Endodermal cell (in vitro differentiated cells): Measurements from ENCODE around the gene NSUN4. TPM values are rescaled to one million over a fixed set of nuclear protein-coding genes. Genes with fewer than 3 reads are reported as not detected.

ENCODE experiments used
- DNase-seq: peaks from one replicate; pipeline ENCODE4 v3.0.0-alpha.2; 2017
- H3K27ac ChIP-seq: 2 replicates; pipeline ENCODE4 v1.5.1; 2013; ENCODE audit warnings: mild to moderate bottlenecking, low read depth, low read length, moderate library complexity
- H3K27me3 ChIP-seq: 2 replicates; pipeline ENCODE4 v1.6.1; 2013; ENCODE audit warnings: mild to moderate bottlenecking, low read length, moderate library complexity; ENCODE audit not compliant: insufficient read depth, control insufficient read depth, poor library complexity, severe bottlenecking
- H3K36me3 ChIP-seq: 2 replicates; pipeline ENCODE4 v1.7.0; 2013; ENCODE audit warnings: mild to moderate bottlenecking, low read length, moderate library complexity; ENCODE audit not compliant: control insufficient read depth, insufficient read depth
- H3K4me1 ChIP-seq: one replicate; pipeline ENCODE4 v1.7.0; 2013; ENCODE audit warnings: low read length; ENCODE audit not compliant: control insufficient read depth, insufficient read depth
- H3K4me3 ChIP-seq: 2 replicates; pipeline ENCODE4 v1.5.1; 2013; ENCODE audit warnings: mild to moderate bottlenecking, low read length, moderate library complexity
- H3K9ac ChIP-seq: 2 replicates; pipeline ENCODE4 v1.6.1; 2013; ENCODE audit warnings: mild to moderate bottlenecking, low read length, moderate library complexity; ENCODE audit not compliant: poor library complexity, severe bottlenecking; ENCODE audit errors: extremely low read depth
- H3K9me3 ChIP-seq: 2 replicates; pipeline ENCODE4 v1.6.1; 2013; ENCODE audit warnings: mild to moderate bottlenecking, low read length, moderate library complexity; ENCODE audit not compliant: control insufficient read depth
- H3K27ac Mint-ChIP-seq: 2 replicates; pipeline ENCODE4 v1.8.0; 2020; ENCODE audit warnings: mixed read lengths
- H3K27me3 Mint-ChIP-seq: 2 replicates; pipeline ENCODE4 v1.8.0; 2021; ENCODE audit warnings: mild to moderate bottlenecking, mixed read lengths; ENCODE audit not compliant: insufficient read depth
- H3K36me3 Mint-ChIP-seq: 2 replicates; pipeline ENCODE4 v1.8.0; 2020; ENCODE audit warnings: low read depth, mixed read lengths
- H3K4me1 Mint-ChIP-seq: 2 replicates; pipeline ENCODE4 v1.8.0; 2020; ENCODE audit warnings: mixed read lengths
- H3K4me3 Mint-ChIP-seq: 2 replicates; pipeline ENCODE4 v1.8.0; 2020; ENCODE audit warnings: mild to moderate bottlenecking, moderate library complexity, mixed read lengths
- H3K9me3 Mint-ChIP-seq: 2 replicates; pipeline ENCODE4 v1.8.0; 2020; ENCODE audit warnings: mild to moderate bottlenecking, mixed read lengths
- CTCF ChIP-seq: fragments of 200-600 bp; sonication (generic); conservative IDR thresholded peaks from 2 replicates; pipeline ENCODE4 v1.5.0; 2021; ENCODE audit warnings: antibody characterized with exemption, mild to moderate bottlenecking
- WGBS, 2 experiments: methylation state at CpG; one replicate each; pipeline versions ENCODE4 v1.1.5 to v1.1.7; 2013; ENCODE audit warnings: missing lambda C conversion rate in 2 of 2, mixed read lengths in 1 of 2; ENCODE audit not compliant: insufficient coverage in 1 of 2, insufficient read length in 1 of 2; 5-methylcytosine and 5-hydroxymethylcytosine counted together
- long read RNA-seq, 4 experiments: library from polyadenylated mRNA in 2 of 4; library from RNA in 1 of 4; library from capped mRNA in 1 of 4; stranded (forward) in 3 of 4; unstranded in 1 of 4; transcript quantifications; one replicate each; pipeline ENCODE4 v2.0.0, GENCODE V29; 2020 to 2021; ENCODE audit warnings: inconsistent platforms in 1 of 4
- polyA plus RNA-seq, 2 experiments: library from polyadenylated mRNA; stranded (reverse); fragments of 50-300 nt; gene quantifications; one replicate each; pipeline ENCODE4 v1.2.3, GENCODE V29; 2013
- total RNA-seq, 2 donors: library from RNA; stranded (reverse); fragmentation: NEBNext Ultra II Directional in 1 of 2; extraction: Animal tissue kit (Norgen Biotek cat#: 25700) in 1 of 2; gene quantifications; 2 replicates in 1 of 2; 3 replicates in 1 of 2; pipeline ENCODE4 v1.2.1, GENCODE V29; 2021

The NSUN4 gene
- 10 to 100 TPM; 16.3 to 19.0 TPM for total RNA-seq
- 16.5 TPM for polyA plus RNA-seq (2013, experiment 1 of 2)
- 15.7 TPM for polyA plus RNA-seq (2013, experiment 2 of 2)
- long read RNA-seq, experiment 1, partial matches to known transcripts: 0 of 4 reads
- long read RNA-seq, experiment 1, other reads (novel, unspliced or antisense): 2 of 4 reads
- long read RNA-seq, experiment 2, partial matches to known transcripts: 1 of 11 reads
- long read RNA-seq, experiment 2, other reads (novel, unspliced or antisense): 6 of 11 reads
- long read RNA-seq, experiment 3, full-length matches to known transcripts: 23 of 27 reads
- long read RNA-seq, experiment 3, partial matches to known transcripts: 0 of 27 reads
- long read RNA-seq, experiment 3, other reads (novel, unspliced or antisense): 4 of 27 reads
- long read RNA-seq, experiment 4, full-length matches to known transcripts: 7 of 14 reads
- long read RNA-seq, experiment 4, partial matches to known transcripts: 4 of 14 reads
- long read RNA-seq, experiment 4, other reads (novel, unspliced or antisense): 3 of 14 reads

GRCh38 chr1:46340404-46341221, at the start of gene NSUN4:
NSUN4 (plus strand) TSS chr1:46340807; CDS start chr1:46340827, 20 bp downstream.
- peak within 1 kb of the TSS; percentile 69 for H3K9ac ChIP-seq
- peak within 1 kb of the TSS; percentile 84 for H3K4me3 ChIP-seq
- Mint-ChIP-seq H3K36me3 (peaks cover 30% of the 10 kb centered on the region), H3K9me3 (no peaks in the 10 kb centered on the region), H3K4me3 (peak within 1 kb of the TSS; percentile 83), H3K27me3 (no peaks in the 10 kb centered on the region), H3K4me1 (peaks cover 17% of the 10 kb centered on the region), H3K27ac (peak within 1 kb of the TSS; percentile 97)
- H3K9me3 ChIP-seq: no peaks in the 10 kb centered on the region
- H3K36me3 ChIP-seq: peaks cover 17% of the 10 kb centered on the region
- peak; percentile 73 for TF ChIP-seq CTCF
- peak; percentile 93 for DNase-seq
- peak within 1 kb of the TSS; percentile 86 for H3K27ac ChIP-seq
- no peaks in the 10 kb centered on the region for H3K4me1 ChIP-seq
- WGBS, 2 experiments: 0% methylated on average over 38 to 53 of the region's 53 CpGs
- H3K27me3 ChIP-seq: no peaks in the 10 kb centered on the region

GRCh38 chr1:46295306-46295705, 45.3 kb upstream of the NSUN4 start:
- Histone ChIP-seq H3K27ac (no peak overlapping the region), H3K9ac (no peak overlapping the region), H3K4me3 (no peak overlapping the region), H3K4me1 (no peaks in the 10 kb centered on the region), H3K36me3 (peaks cover 67% of the 10 kb centered on the region), H3K27me3 (no peaks in the 10 kb centered on the region), H3K9me3 (no peaks in the 10 kb centered on the region)
- WGBS, 2 experiments: 94% methylated on average over 2 of the region's 2 CpGs
- Mint-ChIP-seq H3K4me1 (peaks cover 13% of the 10 kb centered on the region), H3K9me3 (no peaks in the 10 kb centered on the region), H3K27me3 (no peaks in the 10 kb centered on the region), H3K4me3 (no peak overlapping the region), H3K27ac (no peak overlapping the region), H3K36me3 (peaks cover 49% of the 10 kb centered on the region)
- TF ChIP-seq CTCF: no peak
- no peak for DNase-seq

GRCh38 chr1:46298387-46298786, 42.2 kb upstream of the NSUN4 start:
- no peak overlapping the region for H3K4me3 Mint-ChIP-seq
- H3K27me3 ChIP-seq: no peaks in the 10 kb centered on the region
- peaks cover 25% of the 10 kb centered on the region for H3K4me1 Mint-ChIP-seq
- H3K27ac ChIP-seq: no peak overlapping the region
- peak overlapping the region; percentile 36 for H3K27ac Mint-ChIP-seq
- H3K4me1 ChIP-seq: no peaks in the 10 kb centered on the region
- no peak overlapping the region for H3K9ac ChIP-seq
- no peaks in the 10 kb centered on the region for H3K9me3 Mint-ChIP-seq
- peaks cover 38% of the 10 kb centered on the region for H3K36me3 Mint-ChIP-seq
- no peak overlapping the region for H3K4me3 ChIP-seq
- no peak for DNase-seq
- no peaks in the 10 kb centered on the region for H3K9me3 ChIP-seq
- peaks cover 50% of the 10 kb centered on the region for H3K36me3 ChIP-seq
- TF ChIP-seq CTCF: no peak
- H3K27me3 Mint-ChIP-seq: no peaks in the 10 kb centered on the region
